ENCODE data around the gene NTSR1.

DNA sequence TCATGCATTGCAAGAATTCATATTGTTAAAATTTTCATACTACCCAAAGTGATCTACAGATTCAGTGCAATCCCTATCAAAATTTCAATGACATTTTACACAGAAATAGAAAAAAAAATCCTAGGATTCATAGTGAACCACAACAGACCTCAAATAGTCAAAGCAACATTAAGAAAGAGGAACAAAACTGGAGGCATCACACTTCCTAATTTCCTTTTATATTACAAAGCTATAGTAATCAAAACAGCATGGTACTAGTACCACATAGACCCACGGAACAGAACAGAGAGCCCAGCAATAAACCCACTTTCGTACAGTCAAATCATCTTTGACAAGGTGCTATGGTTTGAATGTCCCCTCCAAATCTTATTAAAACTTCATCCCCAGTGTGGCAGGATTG lies 39.7 kb downstream of the NTSR1 start:
- TF ChIP-seq, protein P1, sequence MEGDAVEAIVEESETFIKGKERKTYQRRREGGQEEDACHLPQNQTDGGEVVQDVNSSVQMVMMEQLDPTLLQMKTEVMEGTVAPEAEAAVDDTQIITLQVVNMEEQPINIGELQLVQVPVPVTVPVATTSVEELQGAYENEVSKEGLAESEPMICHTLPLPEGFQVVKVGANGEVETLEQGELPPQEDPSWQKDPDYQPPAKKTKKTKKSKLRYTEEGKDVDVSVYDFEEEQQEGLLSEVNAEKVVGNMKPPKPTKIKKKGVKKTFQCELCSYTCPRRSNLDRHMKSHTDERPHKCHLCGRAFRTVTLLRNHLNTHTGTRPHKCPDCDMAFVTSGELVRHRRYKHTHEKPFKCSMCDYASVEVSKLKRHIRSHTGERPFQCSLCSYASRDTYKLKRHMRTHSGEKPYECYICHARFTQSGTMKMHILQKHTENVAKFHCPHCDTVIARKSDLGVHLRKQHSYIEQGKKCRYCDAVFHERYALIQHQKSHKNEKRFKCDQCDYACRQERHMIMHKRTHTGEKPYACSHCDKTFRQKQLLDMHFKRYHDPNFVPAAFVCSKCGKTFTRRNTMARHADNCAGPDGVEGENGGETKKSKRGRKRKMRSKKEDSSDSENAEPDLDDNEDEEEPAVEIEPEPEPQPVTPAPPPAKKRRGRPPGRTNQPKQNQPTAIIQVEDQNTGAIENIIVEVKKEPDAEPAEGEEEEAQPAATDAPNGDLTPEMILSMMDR (conservative IDR thresholded peaks at IDR 0.05; ENCODE audit: low read depth in 2 of 2): no peak
- TF ChIP-seq, protein P2, sequence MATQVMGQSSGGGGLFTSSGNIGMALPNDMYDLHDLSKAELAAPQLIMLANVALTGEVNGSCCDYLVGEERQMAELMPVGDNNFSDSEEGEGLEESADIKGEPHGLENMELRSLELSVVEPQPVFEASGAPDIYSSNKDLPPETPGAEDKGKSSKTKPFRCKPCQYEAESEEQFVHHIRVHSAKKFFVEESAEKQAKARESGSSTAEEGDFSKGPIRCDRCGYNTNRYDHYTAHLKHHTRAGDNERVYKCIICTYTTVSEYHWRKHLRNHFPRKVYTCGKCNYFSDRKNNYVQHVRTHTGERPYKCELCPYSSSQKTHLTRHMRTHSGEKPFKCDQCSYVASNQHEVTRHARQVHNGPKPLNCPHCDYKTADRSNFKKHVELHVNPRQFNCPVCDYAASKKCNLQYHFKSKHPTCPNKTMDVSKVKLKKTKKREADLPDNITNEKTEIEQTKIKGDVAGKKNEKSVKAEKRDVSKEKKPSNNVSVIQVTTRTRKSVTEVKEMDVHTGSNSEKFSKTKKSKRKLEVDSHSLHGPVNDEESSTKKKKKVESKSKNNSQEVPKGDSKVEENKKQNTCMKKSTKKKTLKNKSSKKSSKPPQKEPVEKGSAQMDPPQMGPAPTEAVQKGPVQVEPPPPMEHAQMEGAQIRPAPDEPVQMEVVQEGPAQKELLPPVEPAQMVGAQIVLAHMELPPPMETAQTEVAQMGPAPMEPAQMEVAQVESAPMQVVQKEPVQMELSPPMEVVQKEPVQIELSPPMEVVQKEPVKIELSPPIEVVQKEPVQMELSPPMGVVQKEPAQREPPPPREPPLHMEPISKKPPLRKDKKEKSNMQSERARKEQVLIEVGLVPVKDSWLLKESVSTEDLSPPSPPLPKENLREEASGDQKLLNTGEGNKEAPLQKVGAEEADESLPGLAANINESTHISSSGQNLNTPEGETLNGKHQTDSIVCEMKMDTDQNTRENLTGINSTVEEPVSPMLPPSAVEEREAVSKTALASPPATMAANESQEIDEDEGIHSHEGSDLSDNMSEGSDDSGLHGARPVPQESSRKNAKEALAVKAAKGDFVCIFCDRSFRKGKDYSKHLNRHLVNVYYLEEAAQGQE (IDR thresholded peaks at IDR 0.05; ENCODE audit: unreplicated experiment): no peak
- TF ChIP-seq EZH2 (IDR thresholded peaks at IDR 0.05; ENCODE audit: low read depth, unreplicated experiment): no peak
- TF ChIP-seq EZH2phosphoT487 (IDR thresholded peaks at IDR 0.05; ENCODE audit: unreplicated experiment): no peak
- TF ChIP-seq POLR2AphosphoS5 (IDR thresholded peaks at IDR 0.05; ENCODE audit: low read depth): no peak
- TF ChIP-seq STAT1 (IDR thresholded peaks at IDR 0.05; ENCODE audit: unreplicated experiment): no peak
- no peak for TF ChIP-seq ZNF114 (CRISPR knock-in tag; IDR thresholded peaks at IDR 0.05)
- no peak for TF ChIP-seq NANOG (IDR thresholded peaks at IDR 0.05; ENCODE audit: borderline replicate concordance)
- no peak for TF ChIP-seq CREB1 (CRISPR knock-in tag; IDR thresholded peaks at IDR 0.05; ENCODE audit: low read depth)

Data from GM23338 (cell line).